H1 (cell line): ENCODE measurements around the gene RAB3A. TPM values are rescaled to one million over a fixed set of nuclear protein-coding genes. Genes with fewer than 3 reads are reported as not detected.
A peak's percentile ranks its signal among the peaks of the same experiment; 100 is the strongest.

Experiments
- CTCF ChIA-PET: fragments of 300-600 bp; sonication (Branson Sonifier 250); formaldehyde crosslinking; loops from one replicate; lab custom pipeline; 2021; ENCODE audit not compliant: partially characterized antibody; lab: Charles Lee
- POLR2A ChIA-PET: fragments of 300-600 bp; sonication (Branson Sonifier 250); formaldehyde crosslinking; loops from one replicate; lab custom pipeline; 2021; ENCODE audit warnings: inconsistent platforms; ENCODE audit not compliant: partially characterized antibody; lab: Charles Lee
- DNase-seq, 2 experiments: peaks; one replicate each; pipeline versions ENCODE4 v3.0.0 to v3.0.0-alpha.2; 2010 to 2022; ENCODE audit warnings: low spot score in 2 of 2, low read depth in 1 of 2, mixed read lengths in 1 of 2
- FAIRE-seq: peaks from 2 replicates; lab custom pipeline; 2011; peaks lifted over from hg19 to GRCh38; lab: Jason Lieb, UNC
- H2AFZ ChIP-seq: 2 replicates; pipeline ENCODE4 v1.8.1; 2012; ENCODE audit warnings: low read length, inconsistent platforms
- H2AK5ac ChIP-seq: 2 replicates; pipeline ENCODE4 v1.6.1; 2013; ENCODE audit warnings: low read depth, low read length
- H2BK120ac ChIP-seq: replicated peaks from 2 replicates; pipeline ENCODE3; 2013; ENCODE audit warnings: low read depth, low read length, inconsistent platforms
- H2BK12ac ChIP-seq: 2 replicates; pipeline ENCODE4 v1.6.1; 2013; ENCODE audit warnings: low read depth, low read length
- H2BK15ac ChIP-seq: 2 replicates; pipeline ENCODE4 v1.6.1; 2013; ENCODE audit warnings: low read length
- H2BK20ac ChIP-seq: 2 replicates; pipeline ENCODE4 v1.6.1; 2013; ENCODE audit warnings: low read length
- H2BK5ac ChIP-seq: 2 replicates; pipeline ENCODE4 v1.6.1; 2013; ENCODE audit warnings: low read depth, low read length
- H3K14ac ChIP-seq: 2 replicates; pipeline ENCODE4 v1.6.1; 2013; ENCODE audit warnings: inconsistent platforms; ENCODE audit not compliant: insufficient read length
- H3K18ac ChIP-seq: 2 replicates; pipeline ENCODE4 v1.6.1; 2013; ENCODE audit warnings: low read length; ENCODE audit errors: extremely low read depth
- H3K23ac ChIP-seq: 2 replicates; pipeline ENCODE4 v1.6.1; 2013; ENCODE audit warnings: inconsistent platforms; ENCODE audit not compliant: insufficient read length
- H3K23me2 ChIP-seq: 2 replicates; pipeline ENCODE4 v1.6.1; 2013; ENCODE audit warnings: low read depth, low read length
- H3K27ac ChIP-seq: 2 replicates; pipeline ENCODE4 v1.6.1; 2011; ENCODE audit warnings: low read depth, low read length, inconsistent platforms
- H3K27me3 ChIP-seq, 4 experiments: replicated peaks in 1 of 4; 1 replicate in 1 of 4; 2 replicates in 3 of 4; pipeline versions ENCODE4 v1.6.1 to v1.8.1; 2011 to 2013; ENCODE audit warnings: low read length in 3 of 4, mild to moderate bottlenecking in 3 of 4, inconsistent platforms in 2 of 4, mixed read lengths in 2 of 4, moderate library complexity in 1 of 4; ENCODE audit not compliant: control insufficient read depth in 3 of 4, insufficient read depth in 3 of 4; ENCODE audit errors: extremely low read depth in 1 of 4
- H3K36me3 ChIP-seq, 4 experiments: 2 replicates each; pipeline versions ENCODE4 v1.6.1 to v1.8.1; 2011 to 2013; ENCODE audit warnings: mild to moderate bottlenecking in 4 of 4, low read length in 3 of 4, moderate library complexity in 2 of 4, control low read depth in 1 of 4, inconsistent platforms in 1 of 4; ENCODE audit not compliant: insufficient read depth in 4 of 4, control insufficient read depth in 2 of 4
- H3K4ac ChIP-seq: replicated peaks from 2 replicates; pipeline ENCODE3; 2013; ENCODE audit warnings: low read length, low read depth, mixed read lengths, inconsistent platforms; ENCODE audit not compliant: insufficient read length
- H3K4me1 ChIP-seq, 4 experiments: replicated peaks in 1 of 4; 1 replicate in 1 of 4; 2 replicates in 3 of 4; pipeline versions ENCODE4 v1.6.1 to v1.8.1; 2011 to 2013; ENCODE audit warnings: low read length in 3 of 4, inconsistent platforms in 2 of 4, mixed read lengths in 1 of 4; ENCODE audit not compliant: insufficient read depth in 4 of 4, control insufficient read depth in 3 of 4
- H3K4me2 ChIP-seq, 2 experiments: 2 replicates each; pipeline versions ENCODE4 v1.6.1 to v1.8.1; 2011 to 2013; ENCODE audit warnings: low read depth in 2 of 2, low read length in 2 of 2, control low read depth in 1 of 2, inconsistent platforms in 1 of 2, mild to moderate bottlenecking in 1 of 2; ENCODE audit not compliant: insufficient read depth in 1 of 2
- H3K4me3 ChIP-seq, 4 experiments: fragments of 200-600, 300-600 bp in 1 of 4; sonication (generic), shearing (Covaris generic), sonication (Bioruptor Twin) in 1 of 4; 2 replicates each; pipeline versions ENCODE4 v1.5.1 to v1.8.1; 2011 to 2016; ENCODE audit warnings: low read length in 4 of 4, low read depth in 3 of 4, control low read depth in 2 of 4, inconsistent platforms in 2 of 4, mild to moderate bottlenecking in 2 of 4, mixed read lengths in 1 of 4, moderate library complexity in 1 of 4; ENCODE audit not compliant: insufficient read depth in 2 of 4; ENCODE audit errors: extremely low read depth in 1 of 4
- H3K56ac ChIP-seq: replicated peaks from 2 replicates; pipeline ENCODE3; 2013; ENCODE audit warnings: low read depth, mild to moderate bottlenecking, mixed read lengths, low read length, inconsistent platforms; ENCODE audit not compliant: insufficient read length
- H3K79me1 ChIP-seq: 2 replicates; pipeline ENCODE4 v1.6.1; 2013; ENCODE audit warnings: low read depth, low read length, control low read depth
- H3K79me2 ChIP-seq, 2 experiments: 2 replicates each; pipeline versions ENCODE4 v1.6.1 to v1.8.1; 2012 to 2013; ENCODE audit warnings: low read length in 2 of 2, mild to moderate bottlenecking in 2 of 2, inconsistent platforms in 1 of 2; ENCODE audit not compliant: insufficient read depth in 2 of 2, control insufficient read depth in 1 of 2
- H3K9ac ChIP-seq, 4 experiments: replicated peaks in 1 of 4; 1 replicate in 1 of 4; 2 replicates in 3 of 4; pipeline versions ENCODE4 v1.6.1 to v1.8.1; 2011 to 2013; ENCODE audit warnings: low read depth in 3 of 4, low read length in 3 of 4, control low read depth in 2 of 4, mild to moderate bottlenecking in 2 of 4, moderate library complexity in 2 of 4, inconsistent platforms in 1 of 4; ENCODE audit errors: extremely low read depth in 1 of 4
- H3K9me3 ChIP-seq, 2 experiments: 2 replicates each; pipeline versions ENCODE4 v1.6.1 to v1.8.1; 2012 to 2013; ENCODE audit warnings: mild to moderate bottlenecking in 2 of 2, moderate library complexity in 2 of 2, control low read depth in 1 of 2, inconsistent platforms in 1 of 2, low read depth in 1 of 2, low read length in 1 of 2, mixed read lengths in 1 of 2; ENCODE audit not compliant: insufficient read depth in 2 of 2
- H4K20me1 ChIP-seq, 2 experiments: replicated peaks in 1 of 2; 2 replicates each; pipeline versions ENCODE3 to v1.8.1; 2011 to 2013; ENCODE audit warnings: inconsistent platforms in 2 of 2, low read length in 2 of 2, mild to moderate bottlenecking in 1 of 2; ENCODE audit not compliant: insufficient read depth in 2 of 2, control insufficient read depth in 1 of 2
- H4K5ac ChIP-seq: 2 replicates; pipeline ENCODE4 v1.6.1; 2013; ENCODE audit warnings: low read length, low read depth, mixed read lengths, inconsistent platforms; ENCODE audit not compliant: insufficient read length
- H4K8ac ChIP-seq: 2 replicates; pipeline ENCODE4 v1.8.0; 2013; ENCODE audit warnings: mild to moderate bottlenecking, moderate library complexity, low read length, inconsistent platforms; ENCODE audit not compliant: insufficient read depth; ENCODE audit errors: extremely low read depth
- H4K91ac ChIP-seq: replicated peaks from 2 replicates; pipeline ENCODE3; 2013; ENCODE audit warnings: low read length, mixed read lengths, inconsistent platforms; ENCODE audit not compliant: insufficient read length
- KDM4A ChIP-seq: IDR thresholded peaks from one replicate; pipeline ENCODE4 v1.7.1; 2012; ENCODE audit warnings: low read depth, mild to moderate bottlenecking, moderate library complexity, low read length, inconsistent platforms; ENCODE audit not compliant: severe bottlenecking
- NRF1 ChIP-seq: IDR thresholded peaks from 2 replicates; pipeline ENCODE4 v1.6.1; 2011; ENCODE audit warnings: mild to moderate bottlenecking, low read depth, low read length, improper control_type of control experiment
- WGBS, 2 experiments: shearing (Covaris generic) in 1 of 2; methylation state at CpG; one replicate each; pipeline versions ENCODE4 v1.1.6 to v1.1.7; 2013 to 2015; ENCODE audit warnings: low lambda C conversion rate in 2 of 2, mixed read lengths in 2 of 2, inconsistent platforms in 1 of 2, low coverage in 1 of 2, missing lambda C conversion rate in 1 of 2; ENCODE audit not compliant: insufficient replicate concordance in 2 of 2, insufficient coverage in 1 of 2, insufficient read length in 1 of 2; ENCODE audit errors: extremely low coverage in 1 of 2, missing lambda C conversion rate in 1 of 2; 5-methylcytosine and 5-hydroxymethylcytosine counted together
- polyA plus RNA-seq, 7 experiments: library from polyadenylated mRNA; depleted of rRNA in 3 of 7; stranded (reverse) in 5 of 7; unstranded in 2 of 7; fragments of >200 nt in 5 of 7; fragments of 200-250 nt in 2 of 7; gene quantifications; 1 replicate in 5 of 7; 2 replicates in 1 of 7; 4 replicates in 1 of 7; pipeline versions ENCODE4 v1.2.1 to v1.2.3, GENCODE V29; 2011 to 2013; ENCODE audit warnings: missing spikeins in 2 of 7, mixed read lengths in 2 of 7
- total RNA-seq: library from RNA; stranded (reverse); fragmentation: NEBNext Ultra II Directional; extraction: Animal tissue kit (Norgen Biotek cat#: 25700); gene quantifications from 2 replicates; pipeline ENCODE4 v1.2.1, GENCODE V29; 2021

RAB3A gene
- total and polyA plus RNA-seq, 2 of the 8 experiments (the other 6 are each of a cell fraction or from before 2014, with no cell fraction given), result 13.6 to 14.2 TPM

DNA sequence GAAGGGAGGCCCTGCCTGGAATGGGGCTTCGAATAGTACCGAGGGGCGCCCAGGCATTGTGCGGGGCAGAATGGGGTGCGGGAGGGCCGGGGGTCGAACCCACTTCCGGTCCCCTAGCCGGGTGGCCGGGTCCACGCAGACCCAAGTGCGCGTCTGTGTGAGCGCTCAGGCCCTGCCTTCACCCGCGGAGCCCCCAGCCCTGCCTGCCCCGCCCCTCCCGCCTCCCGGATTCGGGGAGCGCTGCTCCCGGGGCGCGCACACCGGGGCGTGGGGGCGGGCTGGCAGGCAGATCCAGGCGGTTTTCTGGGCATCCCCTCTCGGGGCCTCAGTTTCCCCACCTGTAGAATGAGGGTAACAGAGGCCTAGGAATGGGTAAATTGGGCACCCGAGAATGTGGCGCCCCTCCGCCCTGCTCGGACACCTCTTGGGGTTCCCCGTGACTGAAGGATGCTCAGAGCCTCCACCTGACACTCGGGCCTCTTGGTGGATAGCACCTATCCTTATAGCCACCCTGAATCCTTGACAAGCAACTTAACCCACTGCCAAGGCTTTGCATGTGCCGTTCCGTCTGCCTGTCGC, 50.2 kb downstream of the RAB3A start:
- no peak for TF ChIP-seq NRF1
- peak; percentile 9 for TF ChIP-seq KDM4A
- TF ChIP-seq, all 59 proteins: peak for 1
- peak overlapping the region; percentile 71 to 90 for H3K4me2 ChIP-seq
- no peak overlapping the region for H3K14ac ChIP-seq
- no peak for DNase-seq
- H3K9me3 ChIP-seq, result no peaks in the 10 kb centered on the region
- H4K5ac ChIP-seq, result peak overlapping the region; percentile 36
- peaks cover 13% of the 10 kb centered on the region for H3K23me2 ChIP-seq
- peak overlapping the region; percentile 89; the same call in 1 of the 2 replicates for H2AK5ac ChIP-seq
- H2BK12ac ChIP-seq, result no peak overlapping the region
- H3K36me3 ChIP-seq, result peaks cover 0 to 10% (median 4%) of the 10 kb centered on the region in 4 experiments; a peak in 2 of 8 replicates
- 16% methylated on average over 10 of the region's 38 CpGs; no CpG with 5 or more reads in 1 of the 2 experiments for WGBS, 2 experiments
- H3K18ac ChIP-seq, result peak overlapping the region; percentile 71
- peak; percentile 42 for FAIRE-seq
- no peak overlapping the region for H3K23ac ChIP-seq
- H4K91ac ChIP-seq, result peak overlapping the region; percentile 19
- POLR2A ChIA-PET, result interaction anchor here (0.9 to 1.1 kb wide), 3 partner anchors 12 to 42 kb away, joined by 3 to 4 read pairs (median 3); no protein-coding TSS in a partner anchor
- H3K27me3 ChIP-seq, result no peaks in the 10 kb centered on the region
- no peak overlapping the region for H2BK120ac ChIP-seq
- no peak overlapping the region for H2AFZ ChIP-seq
- H2BK20ac ChIP-seq, result no peak overlapping the region
- H3K79me2 ChIP-seq, result no peaks in the 10 kb centered on the region; a peak in 1 of 4 replicates
- CTCF ChIA-PET, result interaction anchor here (1.1 to 1.2 kb wide), 3 partner anchors 15 to 120 kb away, joined by 3 to 4 read pairs (median 4); partner anchors contain the start of gene IQCN
- peak overlapping the region; percentile 85; the same call in 1 of the 2 replicates for H4K8ac ChIP-seq
- H3K4me3 ChIP-seq, result peak overlapping the region; percentile 65 to 83 (median 69)
- H3K79me1 ChIP-seq, result peaks cover 4% of the 10 kb centered on the region; the same call in 1 of the 2 replicates
- peak overlapping the region; percentile 70 for H3K4ac ChIP-seq
- H2BK5ac ChIP-seq, result no peak overlapping the region; the same call in 1 of the 2 replicates
- H3K27ac ChIP-seq, result peak overlapping the region; percentile 68
- peaks cover 6 to 16% of the 10 kb centered on the region in 2 experiments for H4K20me1 ChIP-seq
- H3K4me1 ChIP-seq, result peaks cover 0 to 9% (median 4%) of the 10 kb centered on the region in 4 experiments; a peak in 4 of 7 replicates
- peak overlapping the region; percentile 24 for H3K56ac ChIP-seq
- H3K9ac ChIP-seq, result peak overlapping the region; percentile 70 to 94 (median 86)
- no peak overlapping the region for H2BK15ac ChIP-seq
